G401 (cell line): ENCODE results near the gene ZNF684. TPM values are rescaled to one million over a fixed set of nuclear protein-coding genes. Genes with fewer than 3 reads are reported as not detected.
"Not testable (repeated sequence)": the region's sequence is repeated elsewhere in the genome, so short reads cannot be mapped to it uniquely, and the experiment has no call there.

Experiments used
- DNase-seq: peaks from one replicate; pipeline ENCODE4 v3.0.0-alpha.2; 2015; ENCODE audit warnings: low spot score
- in situ Hi-C: cut with HindIII; loops from 2 replicates; pipeline ENCODE4 v1.10.0; 2016; ENCODE audit warnings: low sequenced_read_pairs, mixed read lengths
- total RNA-seq: library from RNA; depleted of rRNA; stranded (reverse); fragments of >200 nt; shearing (Covaris generic); gene quantifications from 2 replicates; pipeline ENCODE4 v1.2.3, GENCODE V29; 2014; rRNA removed

ZNF684 gene
- total RNA-seq, 1 experiment from 2014 or later = 15.9 TPM

- in situ Hi-C loops = no loop called here
- no peak for DNase-seq
Measured at GRCh38 chr1:40563266-40563665, 31.8 kb downstream of the ZNF684 start.

GRCh38 chr1:40564506-40564905, 33.1 kb downstream of the ZNF684 start:
- no peak for DNase-seq
- in situ Hi-C loops = no loop called here

- DNase-seq = no peak
- in situ Hi-C loops = no loop called here
Measured at GRCh38 chr1:40564913-40565312, 33.5 kb downstream of the ZNF684 start.

- in situ Hi-C loops = no loop called here
- no peak for DNase-seq
Measured at GRCh38 chr1:40567825-40568224, 36.4 kb downstream of the ZNF684 start.

- in situ Hi-C loops = not testable (repeated sequence)
Measured at GRCh38 chr1:40574805-40575204, 43.4 kb downstream of the ZNF684 start.

GRCh38 chr1:40575336-40575735, 43.9 kb downstream of the ZNF684 start:
- in situ Hi-C loops = no loop called here
- DNase-seq = no peak

More at GRCh38 chr1:40574805-40575204, 43.4 kb downstream of the ZNF684 start:
- not testable (repeated sequence) for DNase-seq

GRCh38 chr1:40582116-40582515, 50.7 kb downstream of the ZNF684 start:
- in situ Hi-C loops = no loop called here
- DNase-seq = no peak

GRCh38 chr1:40583980-40584379, 52.5 kb downstream of the ZNF684 start:
- in situ Hi-C loops = no loop called here
- DNase-seq = no peak

GRCh38 chr1:40588586-40588985, 57.1 kb downstream of the ZNF684 start:
- peak; percentile 40 for DNase-seq
- in situ Hi-C loops = no loop called here

- peak; percentile 45 for DNase-seq
- in situ Hi-C loops = no loop called here
Measured at GRCh38 chr1:40592107-40592803, 60.8 kb downstream of the ZNF684 start.

GRCh38 chr1:40593449-40594186, 62.2 kb downstream of the ZNF684 start:
- DNase-seq = no peak
- in situ Hi-C loops = no loop called here

- DNase-seq = no peak
- in situ Hi-C loops = no loop called here
Measured at GRCh38 chr1:40594187-40594531, 62.7 kb downstream of the ZNF684 start.

GRCh38 chr1:40595623-40596022, 64.2 kb downstream of the ZNF684 start:
- DNase-seq = no peak
- in situ Hi-C loops = no loop called here

Other genes with a start within 250 kb of the ZNF684 start
- gene COL9A2, start 214.4 kb upstream of the ZNF684 start, total RNA-seq = 4.0 and 6.4 TPM in 2 replicates
- gene SMAP2, start 157.9 kb upstream of the ZNF684 start, total RNA-seq = 15.0 and 21.9 TPM in 2 replicates
- gene ZFP69B, start 81.2 kb upstream of the ZNF684 start, total RNA-seq = 2.8 and 3.0 TPM in 2 replicates
- gene ZFP69, start 54.3 kb upstream of the ZNF684 start, total RNA-seq = not detected in 2 replicates
- gene EXO5, start 22.9 kb upstream of the ZNF684 start, total RNA-seq = 3.5 and 9.9 TPM in 2 replicates
- gene RIMS3, start 134.0 kb downstream of the ZNF684 start, total RNA-seq = 8.2 and 8.9 TPM in 2 replicates
- gene NFYC, start 160.1 kb downstream of the ZNF684 start, total RNA-seq = 39.4 and 76.7 TPM in 2 replicates